DMS153 treated with DMSO at 0.1 percent for 48 hours (cell line): ENCODE results near the gene FBXO9.

Source experiments
- DNase-seq: peaks from one replicate; lab custom pipeline; 2025; ENCODE audit not compliant: unreplicated experiment; lab: John Stamatoyannopoulos, UW

FBXO9 gene

DNA sequence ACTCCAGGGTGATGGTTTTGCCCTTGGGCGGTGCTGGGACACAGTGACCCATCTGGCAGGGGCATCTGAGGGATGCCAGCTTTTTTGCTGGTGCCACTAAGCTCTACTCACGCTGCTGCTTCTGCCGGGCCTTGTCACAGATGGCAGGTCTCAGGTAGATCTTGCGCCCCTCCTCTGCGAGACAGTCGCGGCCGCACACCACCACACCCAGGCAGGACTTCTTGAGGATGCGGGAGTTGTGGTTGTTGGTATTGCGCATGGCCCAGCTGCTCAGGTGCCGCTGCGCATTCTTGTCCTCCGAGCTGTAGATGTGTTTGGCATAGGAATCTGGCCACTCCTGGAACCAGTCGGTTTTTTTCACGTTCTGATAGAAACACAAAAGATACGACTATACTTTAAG, 68.8 kb downstream of the FBXO9 start:
- no peak for DNase-seq

DNA sequence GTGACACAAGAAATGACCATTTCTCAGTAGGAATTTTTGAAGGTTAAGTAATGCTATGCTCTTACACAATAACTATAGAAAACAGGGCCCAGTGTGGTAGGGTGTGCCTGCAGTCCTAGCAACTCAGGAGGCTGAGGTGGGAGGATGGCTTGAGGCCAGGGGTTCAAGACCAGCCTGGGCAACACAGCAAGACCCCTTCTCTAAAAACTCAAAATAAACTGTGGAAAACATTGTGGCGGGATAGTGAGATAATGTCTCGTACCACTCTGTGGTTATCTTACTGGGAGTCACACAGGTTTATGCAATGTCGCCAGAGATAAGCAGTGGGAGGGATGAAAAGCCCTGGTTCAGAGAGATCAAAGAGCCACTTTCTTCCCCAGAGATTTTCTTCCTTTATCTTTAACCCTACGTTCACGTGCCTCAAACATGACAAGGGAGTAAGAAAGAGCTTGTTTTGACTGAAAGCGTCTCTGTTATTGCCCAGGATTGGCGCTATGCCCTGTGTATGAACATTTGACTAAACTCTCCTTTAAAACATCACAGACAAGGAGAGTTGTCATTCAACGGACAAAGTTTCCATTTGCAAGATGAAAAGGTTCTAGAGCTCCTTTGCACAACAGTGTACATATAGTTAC, 69.5 kb downstream of the FBXO9 start:
- DNase-seq, result no peak

DNA sequence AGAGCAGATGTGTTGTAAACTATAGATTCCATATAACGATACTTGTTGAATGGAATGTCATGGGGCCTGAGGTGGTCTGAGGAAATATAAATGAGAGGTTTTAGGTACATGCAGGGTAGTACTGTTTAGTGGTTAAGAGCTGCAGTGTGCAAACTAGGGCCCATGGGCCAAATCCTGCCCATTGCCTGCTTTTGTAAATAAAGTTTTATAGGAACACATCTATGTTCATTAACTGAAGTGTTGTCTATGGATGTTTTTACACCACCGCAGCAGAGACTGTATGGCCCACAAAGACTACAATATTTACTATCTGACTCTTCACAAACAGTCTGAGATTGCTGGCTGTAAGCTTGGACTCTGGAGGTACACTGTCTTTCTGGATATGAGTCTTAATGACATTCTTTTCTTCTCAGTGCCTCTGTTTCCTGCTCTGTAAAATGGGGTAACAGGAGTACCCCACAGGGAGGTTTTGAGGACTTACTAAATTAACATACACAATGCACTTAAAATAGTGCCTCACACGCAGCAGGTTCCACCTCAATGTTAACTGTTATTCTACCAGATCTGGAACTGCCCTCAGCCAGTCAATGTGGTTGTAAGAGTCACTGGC, 70.9 kb downstream of the FBXO9 start:
- DNase-seq, result no peak

DNA sequence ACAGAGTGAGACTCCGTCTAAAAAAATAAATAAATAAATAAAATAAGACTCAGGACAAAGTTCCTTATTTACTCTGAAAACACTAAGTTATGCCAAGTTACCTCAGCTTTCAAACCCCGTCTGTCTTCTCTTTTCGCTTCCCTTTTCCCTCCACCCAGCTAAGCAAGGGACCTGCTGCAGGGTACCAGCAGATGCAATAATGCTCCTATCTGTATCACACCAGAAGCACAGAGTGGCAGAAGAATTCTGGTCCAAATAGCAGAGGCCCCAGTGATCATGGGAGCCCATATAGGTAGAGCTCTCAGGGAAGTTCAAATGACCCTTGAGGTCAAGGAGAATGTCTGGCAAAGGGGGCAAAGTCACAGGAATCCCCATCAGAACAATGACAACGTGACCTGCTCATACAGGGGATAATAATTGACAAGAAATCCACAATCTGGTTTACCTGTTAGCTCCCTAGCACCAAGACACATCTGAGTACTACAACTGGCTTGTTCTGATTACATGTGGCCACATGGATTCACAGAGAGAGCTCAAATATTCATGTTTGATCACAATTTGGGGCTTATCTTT, 74.7 kb downstream of the FBXO9 start:
- no peak for DNase-seq

DNA sequence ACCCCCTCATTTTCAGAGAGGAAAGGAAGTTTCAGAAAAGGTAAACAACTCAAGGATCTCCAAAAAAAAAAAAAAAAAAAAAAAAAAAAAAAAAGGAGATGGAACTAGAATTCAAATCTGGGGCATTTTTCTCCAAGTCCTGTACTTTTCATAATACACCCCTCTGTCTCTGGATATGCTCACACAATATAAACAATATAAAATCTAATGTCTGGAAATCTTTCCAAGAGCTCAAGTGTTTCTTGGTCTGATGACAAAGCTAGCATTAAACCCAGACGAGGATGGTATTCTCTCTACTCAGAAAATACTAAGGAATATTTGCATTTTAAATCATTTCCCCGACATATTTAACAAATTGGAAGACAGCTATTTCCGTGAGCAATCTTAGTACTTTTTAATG, 77.6 kb downstream of the FBXO9 start:
- no peak for DNase-seq

DNA sequence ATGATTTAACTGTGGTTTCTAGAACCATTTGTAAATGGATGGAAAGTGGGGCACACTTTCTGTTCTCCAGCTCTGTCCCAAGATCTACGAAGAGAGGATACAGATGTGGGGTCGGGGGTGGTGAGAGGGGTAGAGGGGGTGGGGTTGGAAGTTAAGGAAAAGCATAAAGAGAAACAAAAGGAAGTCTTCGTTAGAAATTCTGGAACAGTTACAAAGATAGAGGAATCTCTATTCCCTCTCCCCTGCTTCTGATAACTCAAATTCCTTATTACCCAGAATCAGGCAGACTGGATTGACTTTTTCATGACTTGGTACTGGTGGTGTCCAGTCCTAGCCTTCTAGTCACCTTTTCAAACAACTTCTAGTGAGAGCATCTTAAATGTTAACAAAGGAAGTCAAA, 78.5 kb downstream of the FBXO9 start:
- no peak for DNase-seq

DNA sequence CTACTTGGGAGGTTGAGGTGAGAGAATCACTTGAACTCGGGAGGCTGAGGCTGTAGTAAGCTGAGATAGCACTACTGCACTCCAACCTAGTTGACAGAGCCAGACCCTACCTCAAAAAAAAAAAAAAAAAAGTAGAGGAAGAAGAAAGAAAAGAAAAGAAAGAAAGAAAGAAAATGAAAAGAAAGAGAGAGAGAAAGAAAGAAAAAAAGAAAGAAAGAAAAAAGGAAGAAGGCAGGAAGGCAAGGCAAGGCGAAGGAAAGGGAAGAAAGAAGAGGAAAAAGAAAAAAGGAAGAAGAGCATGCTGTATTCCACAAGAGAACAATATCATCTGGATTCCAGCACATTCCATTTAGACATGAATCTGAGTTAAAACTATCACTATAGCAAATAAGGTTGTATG, 79.6 kb downstream of the FBXO9 start:
- DNase-seq, result no peak

DNA sequence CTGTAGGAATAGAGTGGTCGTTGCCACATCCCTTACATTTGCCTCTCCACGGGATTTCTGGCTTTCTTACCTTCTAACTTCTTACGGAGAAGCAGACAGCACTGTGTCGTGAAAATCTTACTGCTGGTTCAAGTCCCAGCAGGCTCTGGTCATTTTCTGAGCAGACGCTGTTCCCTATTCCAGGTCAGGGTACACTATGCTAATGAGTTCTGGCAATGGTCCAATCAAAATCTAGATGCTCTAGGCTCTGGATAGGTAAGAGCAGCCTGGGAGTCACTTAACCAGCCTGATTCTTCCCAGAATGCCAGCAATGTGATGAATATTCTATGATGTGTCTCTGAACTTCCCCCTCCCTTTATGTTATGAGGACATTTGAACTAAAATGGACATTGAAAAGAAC, 83.5 kb downstream of the FBXO9 start, which contains the start of gene GCM1:
Gene GCM1 (minus strand): TSS at position 158 of the 400 bp plus-strand sequence. CDS start 3,209 bp downstream, outside the sequence.
- DNase-seq, result no peak
